SK-N-SH (cell line): Measurements from ENCODE around the gene MLF2. TPM values are rescaled to one million over a fixed set of nuclear protein-coding genes. Genes with fewer than 3 reads are reported as not detected.

Experiments used
- CTCF ChIA-PET: fragments of 300-600, 350-600 bp; formaldehyde crosslinking; extraction: SDS; loops from one replicate; lab custom pipeline; 2021; lab: Yijun Ruan, JAX
- POLR2A ChIA-PET: fragments of 350-600 bp; sonication (Branson Sonifier 250); formaldehyde crosslinking; extraction: SDS; loops from one replicate; lab custom pipeline; 2020; ENCODE audit warnings: antibody characterized with exemption, inconsistent platforms; lab: Yijun Ruan, JAX
- DNase-seq: peaks from one replicate; pipeline ENCODE4 v3.0.0; 2012
- H2AFZ ChIP-seq: fragments of 200-600 bp; sonication (generic); 2 replicates; pipeline ENCODE4 v1.8.1; 2016; ENCODE audit warnings: antibody characterized with exemption, mild to moderate bottlenecking, low read depth
- H3F3A ChIP-seq: fragments of 200-600 bp; sonication (generic); replicated peaks from 2 replicates; pipeline ENCODE3; 2016; ENCODE audit warnings: antibody characterized with exemption, mild to moderate bottlenecking; ENCODE audit not compliant: insufficient read depth
- H3K27ac ChIP-seq, 2 experiments: fragments of 200-500 bp in 1 of 2; fragments of 200-600 bp in 1 of 2; sonication (Bioruptor generic) in 1 of 2; sonication (generic), shearing (Covaris generic) in 1 of 2; 2 replicates each; pipeline versions ENCODE4 v1.5.1 to v1.6.1; 2014 to 2016; ENCODE audit warnings: low read depth in 2 of 2, inconsistent platforms in 1 of 2, low read length in 1 of 2, mild to moderate bottlenecking in 1 of 2, mixed read lengths in 1 of 2
- H3K27me3 ChIP-seq: fragments of 200-600 bp; sonication (generic), shearing (Covaris generic); 2 replicates; pipeline ENCODE4 v1.6.1; 2016; ENCODE audit warnings: mixed run types; ENCODE audit not compliant: insufficient read depth
- H3K36me3 ChIP-seq, 2 experiments: fragments of 200-500 bp in 1 of 2; fragments of 200-600 bp in 1 of 2; sonication (Bioruptor generic) in 1 of 2; sonication (generic) in 1 of 2; replicated peaks in 1 of 2; 2 replicates each; pipeline versions ENCODE3 to v1.5.1; 2014 to 2016; ENCODE audit warnings: low read length in 1 of 2, mild to moderate bottlenecking in 1 of 2; ENCODE audit not compliant: insufficient read depth in 2 of 2, control insufficient read depth in 1 of 2
- H3K4me1 ChIP-seq, 2 experiments: fragments of 200-500 bp in 1 of 2; fragments of 200-600 bp in 1 of 2; sonication (Bioruptor generic) in 1 of 2; sonication (generic), shearing (Covaris generic) in 1 of 2; 2 replicates each; pipeline versions ENCODE4 v1.5.1 to v1.6.1; 2014 to 2016; ENCODE audit warnings: low read depth in 1 of 2, low read length in 1 of 2, mixed run types in 1 of 2; ENCODE audit not compliant: insufficient read depth in 2 of 2, control insufficient read depth in 1 of 2
- H3K4me2 ChIP-seq: fragments of 200-600 bp; sonication (generic), shearing (Covaris generic); 2 replicates; pipeline ENCODE4 v1.6.1; 2017; ENCODE audit warnings: mixed run types
- H3K4me3 ChIP-seq, 2 experiments: fragments of 200-500 bp in 1 of 2; fragments of 200-600 bp in 1 of 2; sonication (Bioruptor generic) in 1 of 2; sonication (generic), shearing (Covaris generic) in 1 of 2; 2 replicates each; pipeline versions ENCODE4 v1.5.1 to v1.8.1; 2014 to 2016; ENCODE audit warnings: low read depth in 2 of 2, inconsistent platforms in 1 of 2, low read length in 1 of 2, mild to moderate bottlenecking in 1 of 2, mixed read lengths in 1 of 2, moderate library complexity in 1 of 2
- H3K79me2 ChIP-seq: fragments of 200-600 bp; sonication (generic); 2 replicates; pipeline ENCODE4 v1.8.1; 2017; ENCODE audit warnings: mild to moderate bottlenecking; ENCODE audit not compliant: insufficient read depth
- H3K9ac ChIP-seq: fragments of 200-600 bp; sonication (generic); 2 replicates; pipeline ENCODE4 v1.6.1; 2017; ENCODE audit warnings: mixed run types
- H3K9me2 ChIP-seq: fragments of 200-600 bp; sonication (generic); 2 replicates; pipeline ENCODE4 v1.6.1; 2017; ENCODE audit warnings: mixed run types
- H3K9me3 ChIP-seq: fragments of 200-600 bp; sonication (generic); 2 replicates; pipeline ENCODE4 v1.6.1; 2017; ENCODE audit warnings: mixed run types, mild to moderate bottlenecking, moderate library complexity
- H4K20me1 ChIP-seq: fragments of 200-600 bp; sonication (generic); 2 replicates; pipeline ENCODE4 v1.6.1; 2017; ENCODE audit warnings: mild to moderate bottlenecking, mixed run types; ENCODE audit not compliant: insufficient read depth
- CHD2 ChIP-seq: fragments of 150-350 bp; IDR thresholded peaks from 2 replicates; pipeline ENCODE4 v1.6.1; 2018; ENCODE audit warnings: low read length; ENCODE audit not compliant: partially characterized antibody
- ELF1 ChIP-seq: IDR thresholded peaks from 2 replicates; pipeline ENCODE4 v1.4.0; 2012
- EZH2phosphoT487 ChIP-seq: fragments of 200-600 bp; sonication (generic); IDR thresholded peaks from 2 replicates; pipeline ENCODE4 v1.6.1; 2017; ENCODE audit warnings: low read depth, mixed run types, mild to moderate bottlenecking, antibody characterized with exemption, moderate library complexity, borderline replicate concordance
- FOXJ3 ChIP-seq: sonication (generic); formaldehyde crosslinking; IDR thresholded peaks from 2 replicates; pipeline ENCODE4 v1.5.1; 2020; ENCODE audit warnings: mild to moderate bottlenecking, missing genetic modification reagents
- GABPA ChIP-seq: IDR thresholded peaks from 2 replicates; pipeline ENCODE4 v1.4.0; 2012; ENCODE audit warnings: low read depth, mild to moderate bottlenecking
- MAX ChIP-seq: IDR thresholded peaks from 2 replicates; pipeline ENCODE4 v1.4.0; 2012; ENCODE audit warnings: low read depth
- MEF2A ChIP-seq: IDR thresholded peaks from 2 replicates; pipeline ENCODE4 v1.4.0; 2012; ENCODE audit warnings: low read depth, borderline replicate concordance
- MXI1 ChIP-seq: IDR thresholded peaks from 2 replicates; pipeline ENCODE4 v1.6.1; 2012; ENCODE audit warnings: mild to moderate bottlenecking, low read depth, low read length, improper control_type of control experiment
- NFIC ChIP-seq: IDR thresholded peaks from 2 replicates; pipeline ENCODE4 v1.4.0; 2012; ENCODE audit warnings: borderline replicate concordance
- NRF1 ChIP-seq: IDR thresholded peaks from 2 replicates; pipeline ENCODE4 v1.6.1; 2012; ENCODE audit warnings: low read depth, mild to moderate bottlenecking, low read length
- POLR2AphosphoS5 ChIP-seq: IDR thresholded peaks from 2 replicates; pipeline ENCODE4 v1.6.1; 2012; ENCODE audit warnings: low read depth, low read length
- RAD21 ChIP-seq: IDR thresholded peaks from 2 replicates; pipeline ENCODE4 v1.6.1; 2012; ENCODE audit warnings: mild to moderate bottlenecking, low read length
- RCOR1 ChIP-seq: fragments of 150-350 bp; IDR thresholded peaks from 2 replicates; pipeline ENCODE4 v1.6.1; 2017; ENCODE audit warnings: antibody characterized with exemption, low read length
- REST ChIP-seq: IDR thresholded peaks from 2 replicates; pipeline ENCODE4 v1.6.1; 2012; ENCODE audit warnings: mild to moderate bottlenecking, low read depth, low read length, moderate library complexity
- RFX5 ChIP-seq: IDR thresholded peaks from 2 replicates; pipeline ENCODE4 v1.6.1; 2012; ENCODE audit warnings: mild to moderate bottlenecking, improper control_type of control experiment, low read length
- SIN3A ChIP-seq: IDR thresholded peaks from 2 replicates; pipeline ENCODE4 v1.6.1; 2012; ENCODE audit warnings: low read depth, mild to moderate bottlenecking, low read length, moderate library complexity, borderline replicate concordance
- SMC3 ChIP-seq: IDR thresholded peaks from 2 replicates; pipeline ENCODE4 v1.6.1; 2012; ENCODE audit warnings: low read depth, low read length, improper control_type of control experiment
- TAF1 ChIP-seq: IDR thresholded peaks from 2 replicates; pipeline ENCODE4 v1.6.1; 2012; ENCODE audit warnings: low read depth, mild to moderate bottlenecking, low read length, moderate library complexity, borderline replicate concordance
- TCF12 ChIP-seq: IDR thresholded peaks from 2 replicates; pipeline ENCODE4 v1.4.0; 2012
- TEAD4 ChIP-seq: IDR thresholded peaks from 2 replicates; pipeline ENCODE4 v1.4.0; 2012; ENCODE audit warnings: mild to moderate bottlenecking, borderline replicate concordance; ENCODE audit not compliant: insufficient read depth
- YY1 ChIP-seq: IDR thresholded peaks from 2 replicates; pipeline ENCODE4 v1.4.0; 2012; ENCODE audit warnings: low read depth, mild to moderate bottlenecking
- WGBS: methylation state at CpG from one replicate; pipeline ENCODE4 v1.1.6; 2017; ENCODE audit warnings: low lambda C conversion rate; 5-methylcytosine and 5-hydroxymethylcytosine counted together
- polyA plus RNA-seq, 3 experiments: library from polyadenylated mRNA; depleted of rRNA; stranded (reverse); fragments of >200 nt; gene quantifications; 2 replicates each; pipeline ENCODE4 v1.2.3, GENCODE V29; 2012
- TF ChIP-seq, protein P1 (sequence below): IDR thresholded peaks from 2 replicates; pipeline ENCODE4; 2012
- TF ChIP-seq, protein P2 (sequence below): fragments of 150-350 bp; IDR thresholded peaks from 2 replicates; pipeline ENCODE4 v1.6.1; 2016; ENCODE audit warnings: mild to moderate bottlenecking, low read depth, low read length
- TF ChIP-seq, protein P3 (sequence below): fragments of 150-350 bp; IDR thresholded peaks from 2 replicates; pipeline ENCODE4 v1.6.1; 2017; ENCODE audit warnings: antibody characterized with exemption, low read length, low read depth, borderline replicate concordance

MLF2 gene, protein sequence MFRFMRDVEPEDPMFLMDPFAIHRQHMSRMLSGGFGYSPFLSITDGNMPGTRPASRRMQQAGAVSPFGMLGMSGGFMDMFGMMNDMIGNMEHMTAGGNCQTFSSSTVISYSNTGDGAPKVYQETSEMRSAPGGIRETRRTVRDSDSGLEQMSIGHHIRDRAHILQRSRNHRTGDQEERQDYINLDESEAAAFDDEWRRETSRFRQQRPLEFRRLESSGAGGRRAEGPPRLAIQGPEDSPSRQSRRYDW
- 535 and 624 TPM in 2 replicates for polyA plus RNA-seq (2012; rRNA removed)
- polyA plus RNA-seq (2012; cell fraction: cytosol; rRNA removed): 310 and 447 TPM in 2 replicates
- polyA plus RNA-seq (2012; cell fraction: nucleus; rRNA removed): 217 and 351 TPM in 2 replicates

- peaks cover 31 to 35% of the 10 kb centered on the region in 2 experiments for H3K36me3 ChIP-seq
- H3K27me3 ChIP-seq: no peaks in the 10 kb centered on the region
- peaks cover 12% of the 10 kb centered on the region for H4K20me1 ChIP-seq
- ChIA-PET CTCF (interaction anchor here (0.7 to 12.7 kb wide), 39 partner anchors 10 to 185 kb away, joined by 3 to 343 read pairs (median 8); partner anchors contain the start of genes CD4, CDCA3, COPS7A and GNB3), POLR2A (interaction anchor here (0.5 to 4.8 kb wide), 23 partner anchors 10 to 191 kb away, joined by 3 to 89 read pairs (median 5); partner anchors contain the start of genes C12orf57, COPS7A, GPR162 and P3H3)
- H2AFZ ChIP-seq: peak within 1 kb of the TSS; percentile 63
- H3K9me2 ChIP-seq: no peaks in the 10 kb centered on the region
- peaks cover 34% of the 10 kb centered on the region for H3K79me2 ChIP-seq
- peak within 1 kb of the TSS; percentile 84 to 91 for H3K4me3 ChIP-seq
- H3K27ac ChIP-seq: peak within 1 kb of the TSS; percentile 97 to 98
- H3K4me1 ChIP-seq: peaks cover 14 to 18% of the 10 kb centered on the region in 2 experiments
- H3K9me3 ChIP-seq: no peaks in the 10 kb centered on the region
- peak within 1 kb of the TSS; percentile 98 for H3K9ac ChIP-seq
- peak; percentile 99 for DNase-seq
- H3F3A ChIP-seq: peaks cover 4% of the 10 kb centered on the region
- WGBS: 2% methylated on average over 24 of the region's 62 CpGs
- H3K4me2 ChIP-seq: peak within 1 kb of the TSS; percentile 86
- peak; percentile 27; the same call in 1 of the 2 replicates for TF ChIP-seq MXI1
- no peak for TF ChIP-seq SMC3
- no peak; the same call in 1 of the 2 replicates for TF ChIP-seq NRF1
- TF ChIP-seq FOXJ3 (CRISPR knock-in tag): no peak
- peak; percentile 28; the same call in 1 of the 2 replicates for TF ChIP-seq RCOR1
- TF ChIP-seq RFX5: peak; percentile 66; the same call in 1 of the 2 replicates
- no peak for TF ChIP-seq EZH2phosphoT487
- TF ChIP-seq, protein P1, sequence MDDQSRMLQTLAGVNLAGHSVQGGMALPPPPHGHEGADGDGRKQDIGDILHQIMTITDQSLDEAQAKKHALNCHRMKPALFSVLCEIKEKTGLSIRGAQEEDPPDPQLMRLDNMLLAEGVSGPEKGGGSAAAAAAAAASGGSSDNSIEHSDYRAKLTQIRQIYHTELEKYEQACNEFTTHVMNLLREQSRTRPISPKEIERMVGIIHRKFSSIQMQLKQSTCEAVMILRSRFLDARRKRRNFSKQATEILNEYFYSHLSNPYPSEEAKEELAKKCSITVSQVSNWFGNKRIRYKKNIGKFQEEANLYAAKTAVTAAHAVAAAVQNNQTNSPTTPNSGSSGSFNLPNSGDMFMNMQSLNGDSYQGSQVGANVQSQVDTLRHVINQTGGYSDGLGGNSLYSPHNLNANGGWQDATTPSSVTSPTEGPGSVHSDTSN: no peak
- peak; percentile 52; the same call in 1 of the 2 replicates for TF ChIP-seq MAX
- no peak for TF ChIP-seq MEF2A
- TF ChIP-seq, protein P2, sequence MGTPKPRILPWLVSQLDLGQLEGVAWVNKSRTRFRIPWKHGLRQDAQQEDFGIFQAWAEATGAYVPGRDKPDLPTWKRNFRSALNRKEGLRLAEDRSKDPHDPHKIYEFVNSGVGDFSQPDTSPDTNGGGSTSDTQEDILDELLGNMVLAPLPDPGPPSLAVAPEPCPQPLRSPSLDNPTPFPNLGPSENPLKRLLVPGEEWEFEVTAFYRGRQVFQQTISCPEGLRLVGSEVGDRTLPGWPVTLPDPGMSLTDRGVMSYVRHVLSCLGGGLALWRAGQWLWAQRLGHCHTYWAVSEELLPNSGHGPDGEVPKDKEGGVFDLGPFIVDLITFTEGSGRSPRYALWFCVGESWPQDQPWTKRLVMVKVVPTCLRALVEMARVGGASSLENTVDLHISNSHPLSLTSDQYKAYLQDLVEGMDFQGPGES: no peak
- TF ChIP-seq YY1: 0 out of 2 replicates have a peak, but pooled peaks have one; percentile 42
- TF ChIP-seq TEAD4: no peak
- peak; percentile 87 for TF ChIP-seq TAF1
- peak; percentile 75 for TF ChIP-seq GABPA
- 0 out of 2 replicates have a peak, but pooled peaks have one; percentile 43 for TF ChIP-seq REST
- TF ChIP-seq TCF12: peak; percentile 20; the same call in 1 of the 2 replicates
- TF ChIP-seq NFIC: 0 out of 2 replicates have a peak, but pooled peaks have one; percentile 17
- no peak for TF ChIP-seq RAD21
- TF ChIP-seq ELF1: peak; percentile 59; the same call in 1 of the 2 replicates
- peak; percentile 74 for TF ChIP-seq CHD2
- TF ChIP-seq SIN3A: peak; percentile 67
- TF ChIP-seq, protein P3, sequence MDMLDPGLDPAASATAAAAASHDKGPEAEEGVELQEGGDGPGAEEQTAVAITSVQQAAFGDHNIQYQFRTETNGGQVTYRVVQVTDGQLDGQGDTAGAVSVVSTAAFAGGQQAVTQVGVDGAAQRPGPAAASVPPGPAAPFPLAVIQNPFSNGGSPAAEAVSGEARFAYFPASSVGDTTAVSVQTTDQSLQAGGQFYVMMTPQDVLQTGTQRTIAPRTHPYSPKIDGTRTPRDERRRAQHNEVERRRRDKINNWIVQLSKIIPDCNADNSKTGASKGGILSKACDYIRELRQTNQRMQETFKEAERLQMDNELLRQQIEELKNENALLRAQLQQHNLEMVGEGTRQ: no peak
- peak; percentile 86 for TF ChIP-seq POLR2AphosphoS5
Measured at GRCh38 chr12:6752921-6753771, at the start of gene MLF2. MLF2 (minus strand) TSS chr12:6753141; CDS start chr12:6752334, 807 bp downstream.
